ENCODE data around the gene CFL1.

The CFL1 gene

DNA sequence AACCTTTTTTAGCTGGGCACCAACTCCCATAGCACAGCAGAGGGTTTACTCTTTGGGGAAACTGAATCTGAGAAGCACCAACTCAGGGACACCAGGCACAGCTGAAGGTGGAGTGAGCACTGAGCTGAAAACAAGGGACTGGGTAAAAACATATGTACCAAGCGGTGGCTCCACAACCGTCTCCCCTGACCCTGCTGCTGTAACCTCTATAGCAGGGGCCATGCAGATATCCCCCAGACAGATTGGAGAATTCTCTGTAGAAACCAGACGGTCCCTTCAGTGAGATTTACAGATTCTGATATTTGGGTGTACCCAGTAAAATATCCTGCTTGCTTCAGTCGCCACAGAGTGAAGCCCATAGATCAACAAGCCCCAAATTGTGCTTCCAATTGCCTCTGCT is 28.5 kb downstream of the CFL1 start:
- no peak for DNase-seq

DNA sequence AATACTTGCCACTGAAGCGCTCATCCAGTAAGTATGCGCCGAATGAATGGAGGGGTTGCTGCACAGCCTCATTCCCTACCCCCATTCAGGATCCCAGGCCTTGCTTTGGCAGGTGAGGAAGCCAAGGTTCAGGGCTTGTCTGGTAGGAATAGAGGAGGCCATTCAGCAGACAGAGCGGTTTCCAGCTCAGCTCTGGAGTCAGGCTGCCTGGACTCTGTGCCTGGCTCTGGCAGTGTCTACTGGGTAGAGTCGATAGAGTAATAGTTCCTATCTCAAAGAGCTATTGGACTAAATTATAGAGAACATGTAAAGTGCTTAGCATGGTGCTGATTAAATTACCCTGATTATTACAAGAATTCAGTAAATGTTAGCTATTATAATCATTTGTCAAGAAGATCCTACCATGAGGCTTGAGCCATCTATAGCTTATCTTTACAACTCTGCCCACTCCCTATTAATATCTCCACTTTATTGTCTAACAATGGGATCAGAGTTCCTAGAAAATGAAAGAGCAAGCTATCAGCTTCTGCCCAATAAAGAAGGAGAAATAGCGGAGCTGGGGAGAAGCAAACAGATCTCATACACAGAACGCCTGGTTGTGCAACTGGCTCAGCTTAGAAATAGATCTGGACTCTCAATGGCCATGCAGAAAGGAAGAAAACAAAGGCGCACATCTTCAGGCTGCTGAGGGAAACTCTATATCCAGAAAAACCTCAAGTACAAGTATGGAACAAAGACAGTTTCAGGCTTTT is 30.8 kb downstream of the CFL1 start:
- no peak for DNase-seq

DNA sequence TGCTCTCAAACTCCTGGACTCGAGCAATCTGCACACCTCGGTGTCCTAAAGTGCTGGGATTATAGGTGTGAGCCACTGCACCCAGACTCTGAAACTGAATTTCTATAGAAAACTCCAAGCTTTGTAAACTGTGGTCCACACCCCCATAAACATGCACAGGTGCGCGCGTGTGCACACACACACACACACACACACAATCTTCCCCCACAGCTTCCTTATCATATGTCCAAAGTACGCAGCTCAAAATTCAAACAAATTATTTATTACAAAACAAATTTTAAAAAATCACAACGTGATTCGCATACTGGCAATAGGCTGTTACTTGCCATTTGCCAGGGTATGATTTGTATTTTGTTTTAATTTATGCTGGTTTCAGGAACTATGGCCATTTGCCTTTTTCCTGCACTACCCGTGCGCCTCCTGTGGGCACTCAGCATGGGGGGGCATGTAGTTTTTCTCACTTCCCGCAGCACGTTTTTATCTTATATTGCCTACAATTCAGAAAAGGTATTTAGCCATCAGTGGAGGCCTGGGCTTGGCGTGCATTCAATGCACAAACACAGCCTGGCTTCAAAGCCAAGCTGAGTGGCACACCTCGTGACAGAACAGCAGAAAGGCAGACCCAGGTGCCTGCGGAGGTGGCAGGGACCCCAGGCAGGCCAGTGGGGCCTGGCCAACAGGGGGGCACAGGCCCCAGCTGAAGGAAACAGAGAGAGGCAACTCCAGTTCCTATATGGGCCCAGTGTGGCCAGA is 35.0 kb downstream of the CFL1 start:
- DNase-seq, result peak; percentile 10

DNA sequence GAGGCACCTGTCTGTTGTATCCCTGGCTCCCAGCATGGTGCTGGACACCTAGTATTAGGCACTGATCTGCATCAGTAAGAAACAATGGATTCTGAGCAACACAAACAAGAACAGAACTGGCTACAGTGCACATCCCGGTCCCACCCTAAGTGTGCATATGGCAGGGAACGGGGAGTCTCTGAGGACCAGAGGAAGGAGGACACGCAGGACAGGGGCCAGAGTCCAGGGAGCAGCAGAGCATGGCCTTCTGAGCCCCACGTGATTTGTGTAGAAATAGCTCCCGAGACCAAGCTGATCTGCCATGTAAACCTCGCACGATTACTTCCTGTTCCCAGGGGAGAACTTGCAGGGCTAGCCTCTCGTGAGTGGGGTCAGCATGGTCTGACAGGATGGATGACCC is 36.9 kb downstream of the CFL1 start:
- no peak for DNase-seq

DNA sequence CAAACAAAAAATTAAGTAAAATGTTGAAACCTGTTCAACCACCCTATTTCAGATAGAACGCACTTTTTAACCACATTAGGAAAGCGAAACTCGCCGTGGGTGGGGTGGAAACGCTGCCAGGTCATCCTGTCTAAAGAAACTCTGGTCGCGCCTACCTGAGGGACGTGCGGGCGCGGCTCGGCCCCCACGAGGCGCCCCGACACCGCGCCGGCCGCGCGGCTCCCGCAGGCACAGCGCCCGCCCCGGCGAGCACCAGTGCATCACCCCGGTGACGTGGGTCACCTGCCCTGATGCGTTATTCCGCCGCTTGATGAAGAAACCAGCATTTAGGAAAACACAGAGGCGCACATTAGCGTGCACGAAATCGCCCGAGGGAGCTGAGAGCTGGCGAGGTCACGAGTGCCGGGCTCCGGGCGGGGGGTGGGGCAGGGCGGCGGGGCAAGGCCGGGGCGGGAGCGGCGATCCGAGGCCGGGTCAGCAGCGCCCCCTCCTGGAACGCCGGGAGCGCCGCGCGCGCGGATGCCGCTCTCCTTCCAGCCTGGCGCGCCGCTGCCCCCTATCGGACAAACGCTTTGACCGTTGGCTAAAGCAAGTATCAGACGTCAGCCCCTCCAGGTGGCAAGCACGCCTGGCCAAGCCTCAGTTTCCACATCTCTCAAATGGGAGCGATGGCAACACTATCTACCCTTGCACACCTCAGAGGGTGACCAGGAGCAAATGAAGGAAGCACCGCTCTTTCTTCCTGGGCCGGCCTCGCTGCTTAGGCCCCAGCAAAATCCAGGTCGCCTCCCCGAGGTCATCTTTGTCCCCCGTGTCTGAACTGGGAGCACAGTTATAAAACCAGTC is 39.9 kb downstream of the CFL1 start:
- DNase-seq, result peak; percentile 91

DNA sequence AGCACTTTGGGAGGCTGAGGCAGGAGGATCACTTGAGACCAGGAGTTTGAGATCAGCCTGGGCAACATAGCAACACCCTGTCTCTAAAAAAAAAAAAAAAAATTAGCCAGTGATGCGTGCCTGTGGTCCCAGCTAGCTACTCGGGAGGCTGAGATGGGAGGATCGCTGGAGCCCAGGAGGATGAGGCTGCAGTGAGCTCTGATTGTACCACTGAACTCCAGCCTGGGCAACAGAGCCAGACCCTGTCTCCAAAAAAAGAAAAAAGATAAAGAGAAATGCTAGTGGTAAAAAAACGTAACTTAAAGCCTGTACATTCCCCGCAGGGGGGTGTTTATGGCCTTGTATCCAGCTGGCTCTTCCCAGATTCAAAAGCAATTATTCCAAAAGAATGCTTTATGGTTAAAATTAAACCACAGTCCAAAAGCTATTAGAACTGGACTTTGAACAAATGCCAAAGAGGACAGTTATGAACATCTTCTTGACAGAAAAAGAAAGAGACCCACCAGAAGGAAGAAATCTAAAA is 40.6 kb downstream of the CFL1 start:
- DNase-seq, result no peak

DNA sequence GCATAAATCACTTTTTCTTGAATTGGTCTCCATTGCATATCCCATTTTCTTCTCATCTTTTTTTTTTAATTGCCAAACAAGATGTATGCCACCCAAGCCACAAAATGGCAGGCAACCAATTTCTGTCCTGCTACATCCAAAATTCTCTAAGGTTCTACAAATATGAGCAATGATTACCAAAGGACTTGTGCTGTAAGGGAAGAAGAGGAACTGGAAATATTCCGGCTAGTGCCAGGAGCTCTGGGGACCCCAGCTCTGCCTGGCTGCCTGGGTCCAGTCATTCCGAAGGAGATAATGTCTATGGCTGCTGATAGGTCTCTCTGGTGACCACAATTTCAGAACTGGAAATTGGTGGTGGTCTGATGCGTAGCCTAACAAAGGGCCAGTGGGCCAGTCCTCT is 41.3 kb downstream of the CFL1 start:
- DNase-seq, result no peak

DNA sequence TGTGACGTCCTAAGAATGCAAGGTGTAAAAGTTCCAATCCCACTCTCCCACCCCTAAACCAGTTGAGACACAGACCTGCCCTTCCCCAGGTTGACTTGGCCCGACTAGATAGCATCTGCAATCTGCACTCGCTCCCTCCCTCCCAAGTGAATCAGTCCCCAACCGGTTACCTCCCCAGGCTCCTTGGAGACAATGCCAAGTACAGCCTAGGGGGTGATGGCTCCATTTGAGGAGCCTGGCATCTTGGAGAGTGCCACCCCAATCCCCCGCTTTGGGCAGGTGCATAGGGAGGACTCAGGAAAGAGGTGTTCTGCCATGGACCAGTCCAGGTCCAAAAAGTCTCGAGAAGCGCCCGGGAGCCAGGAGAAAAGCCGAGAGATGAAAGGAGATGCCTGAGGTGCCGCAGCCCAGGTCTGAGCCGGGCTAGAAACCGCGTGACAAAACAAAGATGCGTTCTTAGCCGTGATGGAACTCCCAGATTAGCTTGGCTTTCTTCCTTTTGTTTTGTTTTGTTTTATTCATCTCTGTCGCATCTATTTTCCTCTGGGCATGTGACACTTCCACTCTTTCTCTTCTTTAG is 42.9 kb downstream of the CFL1 start:
- DNase-seq, result no peak

DNA sequence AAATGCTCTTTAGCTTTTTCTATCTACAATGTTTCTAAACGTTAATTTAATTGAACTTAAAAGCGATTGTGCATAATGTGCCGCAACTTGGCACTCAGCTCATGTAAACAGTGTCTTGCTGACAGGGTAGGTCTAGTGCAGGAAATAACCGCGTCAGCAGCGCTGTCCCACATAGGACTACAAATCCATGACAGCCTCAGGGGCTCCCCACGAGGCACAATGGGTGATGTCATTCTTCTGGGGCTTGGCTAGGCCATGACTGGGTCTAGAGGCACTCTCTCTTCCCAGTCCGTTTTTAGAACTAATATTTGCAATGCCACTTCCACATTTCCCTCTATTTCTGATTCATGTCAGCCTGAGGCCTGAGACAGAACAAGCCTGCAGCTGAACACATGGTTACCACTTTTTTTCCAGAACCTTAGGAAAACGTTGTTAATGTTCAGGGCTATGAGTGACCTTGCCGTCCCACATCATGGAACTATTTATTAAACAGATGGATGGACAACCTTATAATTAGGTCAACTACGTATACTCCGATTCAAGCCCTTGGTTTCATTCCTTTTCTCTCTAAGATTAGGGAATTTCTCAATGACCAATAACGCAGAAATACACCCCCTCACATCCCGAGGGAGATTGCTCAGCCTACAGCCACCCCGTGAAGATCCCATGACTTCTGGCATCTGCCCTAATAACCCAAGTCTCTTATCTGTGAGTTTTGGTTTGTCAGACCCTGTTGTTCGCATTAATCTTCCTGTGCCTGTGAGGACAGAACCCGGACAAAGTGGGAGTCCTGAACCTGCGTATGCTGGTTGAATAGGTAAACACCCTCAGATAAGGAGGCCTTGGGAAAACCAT is 43.6 kb downstream of the CFL1 start:
- DNase-seq, result no peak

DNA sequence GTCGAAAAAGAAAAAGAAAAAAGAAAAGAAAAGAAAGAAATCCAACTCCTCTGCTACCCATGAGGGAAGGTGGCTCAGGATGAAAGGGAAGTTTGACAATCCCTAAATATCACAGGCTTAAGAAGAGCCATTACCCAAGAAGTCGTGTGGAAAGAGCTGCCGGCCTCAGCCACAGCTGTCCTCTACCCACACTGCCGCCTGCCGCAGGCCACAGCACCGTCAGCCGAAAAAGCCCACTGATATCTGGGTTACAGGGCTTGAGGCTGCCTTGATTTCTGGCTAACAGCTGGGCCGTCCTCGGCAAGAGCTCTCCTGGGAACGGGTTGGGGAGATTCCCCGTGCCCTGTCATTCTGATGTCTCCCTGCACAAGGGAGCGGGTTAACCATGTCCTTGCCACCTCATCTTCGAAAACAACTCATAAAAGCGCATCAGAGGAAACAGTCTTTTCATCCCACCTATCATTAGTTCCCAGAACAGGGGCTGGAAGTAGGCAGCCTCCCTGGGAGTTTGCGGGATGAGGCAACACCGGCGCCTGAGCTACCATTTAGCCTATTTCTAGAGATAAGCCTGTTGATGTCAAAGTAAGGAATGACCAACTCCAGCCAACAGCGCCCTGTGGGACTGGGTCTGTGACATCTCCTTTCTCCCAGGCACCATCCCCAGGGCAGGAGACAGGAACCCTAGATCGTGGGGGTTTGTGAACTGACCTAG is 46.1 kb downstream of the CFL1 start:
- no peak for DNase-seq

DNA sequence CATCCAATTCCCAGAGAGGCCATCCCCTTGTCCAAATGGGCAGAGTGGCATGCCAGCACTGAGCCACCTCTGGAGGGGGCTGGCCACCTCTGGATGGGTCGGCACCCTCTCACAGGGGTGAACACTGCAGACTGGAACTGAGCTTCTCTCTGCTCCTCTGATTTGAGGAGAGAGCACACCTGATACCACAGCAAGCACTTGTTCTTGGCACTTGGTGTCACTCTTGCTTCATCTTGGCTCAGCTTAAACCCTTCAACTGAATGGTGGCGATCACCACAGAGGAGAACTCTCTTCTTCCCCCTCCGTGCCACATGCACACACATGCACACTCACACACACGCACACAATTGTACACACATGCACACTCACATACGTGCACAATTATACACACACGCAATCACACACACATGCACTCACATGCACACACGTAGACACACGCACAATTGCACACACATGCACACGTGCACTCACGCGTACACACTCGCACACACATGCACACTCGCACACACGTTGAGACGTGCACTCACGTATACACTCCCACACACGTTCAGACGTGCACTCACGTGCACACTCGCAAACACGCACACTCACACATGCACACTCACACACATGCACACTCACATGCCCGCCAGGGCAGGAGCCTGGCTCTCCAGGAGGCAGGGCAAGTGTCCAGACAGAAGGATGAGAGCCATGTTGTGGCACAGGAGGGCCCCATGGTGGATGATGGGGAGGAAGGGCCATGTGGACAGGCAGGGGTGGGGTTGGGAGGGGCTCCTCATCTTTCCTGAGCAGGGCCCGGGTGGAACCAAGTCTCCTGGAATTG is 47.7 kb downstream of the CFL1 start:
- no peak for DNase-seq

DNA sequence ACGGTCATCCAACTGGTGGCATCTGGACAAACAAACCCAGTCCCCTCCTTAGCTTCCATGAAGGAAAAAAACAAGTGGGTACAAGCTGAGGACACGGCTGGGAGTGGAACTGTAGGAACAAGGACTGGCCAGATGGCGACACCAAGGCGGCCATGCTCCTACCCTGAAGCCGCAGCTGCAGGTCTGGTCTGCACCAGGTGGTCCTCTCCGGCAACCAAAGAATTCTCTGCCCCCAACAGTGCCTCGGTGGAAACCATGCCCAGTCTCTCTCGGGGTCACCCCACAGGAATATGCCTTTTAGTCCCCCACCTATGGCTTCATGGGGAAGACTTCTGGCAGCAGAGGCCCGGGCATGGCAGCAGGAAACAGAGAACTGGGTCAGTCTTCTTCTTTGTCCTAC is 48.5 kb downstream of the CFL1 start:
- no peak for DNase-seq

DNA sequence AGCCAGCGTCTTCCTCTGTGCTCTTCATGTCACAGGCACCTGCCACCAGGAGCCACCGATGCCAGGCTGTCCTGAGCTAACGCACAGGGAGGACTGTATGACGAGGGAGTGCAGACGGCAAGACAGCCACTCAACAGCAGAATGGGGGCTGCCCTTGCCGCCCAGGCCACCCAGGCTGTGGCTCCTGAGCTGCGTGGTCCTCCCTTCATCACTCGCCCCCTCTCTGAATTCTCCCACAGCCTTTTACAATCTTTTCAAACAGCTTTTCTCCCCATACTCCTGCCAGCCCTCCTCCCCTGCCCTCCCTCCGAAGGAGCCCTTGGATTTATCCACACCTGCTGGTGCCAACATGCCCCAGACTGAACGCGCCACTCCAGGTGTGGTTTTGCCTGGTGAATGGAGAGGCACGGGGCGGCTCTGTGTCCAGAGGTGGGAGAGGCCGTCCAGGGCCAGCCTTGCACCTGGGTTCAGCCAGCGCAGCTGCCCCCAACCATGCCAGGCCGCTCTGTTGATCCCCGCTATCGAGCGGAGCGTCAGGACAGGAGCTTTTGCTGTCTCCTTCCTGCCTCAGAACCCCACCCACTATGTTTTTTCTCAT is 49.1 kb downstream of the CFL1 start:
- DNase-seq, result no peak

DNA sequence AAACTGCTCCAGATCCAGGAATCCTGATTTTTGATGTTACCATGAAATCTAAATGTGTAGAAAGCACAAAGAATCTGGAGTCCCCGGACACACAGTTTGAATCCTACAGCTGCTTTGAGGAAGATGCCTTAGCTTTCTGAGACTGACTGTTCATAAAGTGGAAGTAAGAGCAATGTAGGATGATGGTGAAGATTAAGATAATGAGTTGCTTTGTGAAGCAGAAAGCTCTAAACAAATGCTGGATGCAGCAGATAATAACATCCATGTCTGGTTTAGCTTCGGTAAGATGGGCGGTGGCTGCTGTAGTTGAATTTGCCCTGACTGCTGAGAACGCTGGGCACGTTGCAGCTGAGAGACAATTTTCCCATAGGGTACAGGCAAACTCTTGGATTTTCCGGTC is 51.0 kb downstream of the CFL1 start:
- DNase-seq, result no peak
